Stomach (tissue), 9 donors: ENCODE measurements around the gene REPS2. TPM values are rescaled to one million over a fixed set of nuclear protein-coding genes. Genes with fewer than 3 reads are reported as not detected.
A peak's percentile ranks its signal among the peaks of the same experiment; 100 is the strongest.

ENCODE experiments used
- DNase-seq, 2 donors: peaks; one replicate each; pipeline versions ENCODE4 v3.0.0 to v3.0.0-alpha.2; 2013 to 2019
- H3K27ac ChIP-seq, 5 donors: fragments of 200-600 bp in 4 of 5; sonication (generic) in 4 of 5; one replicate each; pipeline ENCODE4 v1.5.1; 2013 to 2019; ENCODE audit warnings: mild to moderate bottlenecking in 1 of 5, moderate library complexity in 1 of 5
- H3K27me3 ChIP-seq, 3 donors: fragments of 200-600 bp; sonication (generic); one replicate each; pipeline ENCODE4 v1.5.1; 2017 to 2019; ENCODE audit warnings: mixed run types in 1 of 3
- H3K36me3 ChIP-seq, 4 donors: fragments of 200-600 bp; sonication (generic); 1 replicate in 3 of 4; 2 replicates in 1 of 4; pipeline ENCODE4 v1.5.1; 2016 to 2019
- H3K4me1 ChIP-seq, 4 donors: fragments of 200-600 bp; sonication (generic); one replicate each; pipeline ENCODE4 v1.5.1; 2016 to 2019
- H3K4me3 ChIP-seq, 4 donors: fragments of 200-600 bp; sonication (generic) in 3 of 4; one replicate each; pipeline ENCODE4 v1.5.1; 2016 to 2019; ENCODE audit warnings: mild to moderate bottlenecking in 1 of 4
- H3K9me3 ChIP-seq, 4 donors: fragments of 200-600 bp; sonication (generic); one replicate each; pipeline ENCODE4 v1.5.1; 2016 to 2019
- EP300 ChIP-seq: sonication (generic); formaldehyde crosslinking; IDR thresholded peaks from one replicate; pipeline ENCODE4 v1.6.1; 2017; ENCODE audit warnings: antibody characterized with exemption
- POLR2A ChIP-seq, 4 donors: fragments of 450-650 bp; IDR thresholded peaks; one replicate each; pipeline ENCODE4 v1.6.1; 2016; ENCODE audit warnings: antibody characterized with exemption in 4 of 4, control low read depth in 2 of 4, mild to moderate bottlenecking in 1 of 4, moderate library complexity in 1 of 4
- POLR2AphosphoS5 ChIP-seq, 3 donors: sonication (generic); formaldehyde crosslinking; IDR thresholded peaks; one replicate each; pipeline ENCODE4 v1.6.1; 2016; ENCODE audit warnings: antibody characterized with exemption in 3 of 3
- WGBS, 5 donors: extraction: QIAGEN DNeasy Blood & Tissue Kit in 3 of 5; methylation state at CpG; one replicate each; pipeline versions ENCODE4 v1.1.5 to v1.1.7; 2013 to 2018; 5-methylcytosine and 5-hydroxymethylcytosine counted together
- intact Hi-C: fragments of 100-400 bp; cut with DNase I; formaldehyde crosslinking; loops from one replicate; pipeline ENCODE4 v1.15.1; 2023; ENCODE audit warnings: low total_unique reads
- polyA plus RNA-seq, 3 donors: library from polyadenylated mRNA; stranded (reverse); fragments of 200-250 nt; gene quantifications; one replicate each; pipeline ENCODE4 v1.2.3, GENCODE V29; 2013
- total RNA-seq, 5 donors: library from RNA; depleted of rRNA; stranded (reverse); fragments of >200 nt; gene quantifications; one replicate each; pipeline versions ENCODE4 v1.1.0 to v1.2.3, GENCODE V29; 2014 to 2016
- TF ChIP-seq, protein P1 (sequence below), 7 experiments: fragments of 450-650 bp in 4 of 7; fragments of 200-600 bp in 3 of 7; sonication (generic) in 3 of 7; IDR thresholded peaks; one replicate each; pipeline ENCODE4 v1.5.1; 2016 to 2019; ENCODE audit warnings: antibody characterized with exemption in 7 of 7, control low read depth in 2 of 7, mild to moderate bottlenecking in 1 of 7
- donor health status: healthy with polysubstance abuse.
- donor health status: Bipolar disorder and iron deficiency.
- donor health status: healthy.

REPS2 gene
- total and polyA plus RNA-seq, 8 donors = 6.1 to 281 (median 10.6) TPM

DNA sequence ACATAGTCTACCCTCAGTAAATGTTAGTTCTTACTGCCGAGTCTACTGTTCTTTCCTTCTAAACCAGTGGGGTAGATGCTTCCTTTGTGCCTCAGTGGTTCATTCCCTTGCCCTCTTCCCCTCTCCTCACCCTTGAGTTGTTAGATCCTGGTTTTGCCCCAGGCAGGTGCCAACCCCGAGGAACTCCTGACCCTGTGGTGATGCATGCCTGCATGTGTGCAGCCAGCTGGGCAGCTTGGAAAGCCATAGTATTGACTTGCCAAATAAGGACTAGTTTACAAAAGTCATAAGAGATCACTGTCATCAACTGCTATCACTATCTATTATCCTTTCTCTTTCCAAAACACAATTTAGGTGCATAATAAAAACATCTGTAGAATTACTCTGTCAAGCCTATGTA is 50.9 kb downstream of the REPS2 start:
- Histone ChIP-seq H3K27me3 (no peaks in the 10 kb centered on the region), H3K4me3 (no peak overlapping the region), H3K9me3 (no peaks in the 10 kb centered on the region), H3K4me1 (peaks cover 0 to 10% (median 0%) of the 10 kb centered on the region in 4 donors), H3K36me3 (no peaks in the 10 kb centered on the region), H3K27ac (peak overlapping the region in 1 of 5 donors; percentile 38)
- intact Hi-C loops = no loop called here
- 28 to 55% (median 31%) methylated on average over 2 of the region's 2 CpGs for WGBS, 5 donors
- DNase-seq = no peak
- TF ChIP-seq, protein P1, sequence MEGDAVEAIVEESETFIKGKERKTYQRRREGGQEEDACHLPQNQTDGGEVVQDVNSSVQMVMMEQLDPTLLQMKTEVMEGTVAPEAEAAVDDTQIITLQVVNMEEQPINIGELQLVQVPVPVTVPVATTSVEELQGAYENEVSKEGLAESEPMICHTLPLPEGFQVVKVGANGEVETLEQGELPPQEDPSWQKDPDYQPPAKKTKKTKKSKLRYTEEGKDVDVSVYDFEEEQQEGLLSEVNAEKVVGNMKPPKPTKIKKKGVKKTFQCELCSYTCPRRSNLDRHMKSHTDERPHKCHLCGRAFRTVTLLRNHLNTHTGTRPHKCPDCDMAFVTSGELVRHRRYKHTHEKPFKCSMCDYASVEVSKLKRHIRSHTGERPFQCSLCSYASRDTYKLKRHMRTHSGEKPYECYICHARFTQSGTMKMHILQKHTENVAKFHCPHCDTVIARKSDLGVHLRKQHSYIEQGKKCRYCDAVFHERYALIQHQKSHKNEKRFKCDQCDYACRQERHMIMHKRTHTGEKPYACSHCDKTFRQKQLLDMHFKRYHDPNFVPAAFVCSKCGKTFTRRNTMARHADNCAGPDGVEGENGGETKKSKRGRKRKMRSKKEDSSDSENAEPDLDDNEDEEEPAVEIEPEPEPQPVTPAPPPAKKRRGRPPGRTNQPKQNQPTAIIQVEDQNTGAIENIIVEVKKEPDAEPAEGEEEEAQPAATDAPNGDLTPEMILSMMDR (IDR thresholded peaks at IDR 0.05) = no peak
- TF ChIP-seq POLR2AphosphoS5 (IDR thresholded peaks at IDR 0.05) = no peak
- TF ChIP-seq POLR2A (IDR thresholded peaks at IDR 0.05) = no peak
- no peak for TF ChIP-seq EP300

DNA sequence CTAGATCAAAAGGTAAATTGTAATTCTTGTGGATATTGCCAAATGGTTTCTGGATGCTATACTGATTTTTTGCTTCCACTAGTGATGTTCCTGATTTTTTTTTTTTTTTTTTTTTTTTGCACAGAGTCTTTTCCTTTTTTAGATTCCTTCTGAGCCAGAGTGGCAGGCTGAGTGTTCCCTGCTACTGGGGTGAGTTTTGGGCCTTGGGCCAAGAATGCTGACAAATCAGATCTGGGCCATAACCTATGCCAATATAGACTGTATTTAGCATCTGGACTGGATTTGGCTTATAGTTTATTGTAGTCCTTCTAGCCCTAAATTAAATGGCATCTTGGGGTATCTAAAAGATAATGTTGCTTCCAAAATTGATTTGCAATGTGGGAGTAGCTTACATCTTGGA is 52.8 kb downstream of the REPS2 start:
- DNase-seq = no peak
- Histone ChIP-seq H3K9me3 (no peaks in the 10 kb centered on the region), H3K4me3 (no peak overlapping the region), H3K36me3 (no peaks in the 10 kb centered on the region), H3K4me1 (peaks cover 0 to 10% (median 3%) of the 10 kb centered on the region in 4 donors), H3K27ac (no peak overlapping the region), H3K27me3 (no peaks in the 10 kb centered on the region)
- intact Hi-C loops = no loop called here
- TF ChIP-seq POLR2A (IDR thresholded peaks at IDR 0.05) (no peak), POLR2AphosphoS5 (IDR thresholded peaks at IDR 0.05) (no peak), EP300 (no peak)
- TF ChIP-seq, protein P1 (IDR thresholded peaks at IDR 0.05) = no peak

DNA sequence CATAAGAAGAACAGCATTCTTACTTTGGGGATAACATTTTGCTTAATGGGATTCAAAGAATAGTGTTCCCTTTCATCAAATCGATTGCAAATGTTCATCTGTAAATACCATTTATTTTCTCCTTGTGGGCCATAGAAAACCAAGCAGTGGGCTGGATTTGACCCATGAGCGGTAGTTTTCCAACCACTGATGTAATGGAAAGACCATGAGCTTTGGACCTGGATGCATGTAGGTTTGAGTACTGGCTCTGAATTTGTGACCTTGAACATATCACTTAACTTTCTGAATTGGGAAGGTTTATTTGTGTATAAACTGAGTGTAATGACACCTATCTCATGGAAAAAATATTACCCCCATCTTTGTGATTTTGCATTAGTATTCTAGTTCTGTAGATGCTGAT is 54.3 kb downstream of the REPS2 start:
- no peak overlapping the region for H3K4me3 ChIP-seq
- intact Hi-C loops = no loop called here
- H3K36me3 ChIP-seq = no peaks in the 10 kb centered on the region
- no peak overlapping the region for H3K27ac ChIP-seq
- DNase-seq = no peak
- H3K9me3 ChIP-seq = no peaks in the 10 kb centered on the region
- peaks cover 0 to 5% (median 0%) of the 10 kb centered on the region in 3 donors for H3K27me3 ChIP-seq
- TF ChIP-seq POLR2AphosphoS5 (IDR thresholded peaks at IDR 0.05) = no peak
- TF ChIP-seq EP300 = no peak
- TF ChIP-seq, protein P1 (IDR thresholded peaks at IDR 0.05) = no peak
- TF ChIP-seq POLR2A (IDR thresholded peaks at IDR 0.05) = no peak
- 72 to 100% (median 91%) methylated on average over 2 of the region's 2 CpGs for WGBS, 5 donors
- peaks cover 0 to 10% (median 3%) of the 10 kb centered on the region in 4 donors for H3K4me1 ChIP-seq

DNA sequence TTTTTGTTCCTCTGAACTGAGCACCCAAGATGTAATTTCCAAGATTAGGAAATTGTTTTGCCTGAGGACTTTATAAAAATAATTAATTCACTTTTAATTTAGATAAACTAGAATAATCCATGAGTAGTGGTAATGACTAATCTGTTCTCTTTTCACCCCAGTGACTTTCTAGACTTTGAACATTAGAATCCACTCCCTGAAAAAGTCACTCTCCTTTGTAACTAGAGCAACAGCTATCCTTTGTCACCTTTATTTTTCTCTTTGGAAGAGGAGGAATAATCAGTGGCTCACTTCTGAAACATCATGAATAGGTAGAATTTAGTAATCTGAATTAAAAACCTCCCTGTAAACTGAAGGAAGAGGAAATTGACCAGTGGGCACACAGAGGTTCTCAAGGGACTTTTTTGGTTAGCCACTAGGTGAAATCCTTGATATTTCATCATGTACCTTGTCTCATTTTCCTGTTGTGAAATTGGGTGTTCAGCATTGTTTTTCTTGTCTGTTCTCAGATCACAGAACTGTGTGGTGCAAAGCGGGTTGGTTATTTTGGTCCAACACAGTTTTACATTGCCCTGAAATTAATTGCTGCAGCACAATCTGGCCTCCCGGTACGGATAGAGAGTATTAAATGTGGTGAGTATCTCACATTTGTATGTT is 59.4 kb downstream of the REPS2 start:
- Histone ChIP-seq H3K4me1 (peaks cover 0 to 19% (median 7%) of the 10 kb centered on the region in 4 donors), H3K27me3 (peaks cover 0 to 5% (median 0%) of the 10 kb centered on the region in 3 donors), H3K27ac (peak overlapping the region in 1 of 5 donors; percentile 26), H3K4me3 (peak overlapping the region in 1 of 4 donors; percentile 3), H3K9me3 (no peaks in the 10 kb centered on the region), H3K36me3 (no peaks in the 10 kb centered on the region)
- no peak for DNase-seq
- no peak for TF ChIP-seq POLR2AphosphoS5 (IDR thresholded peaks at IDR 0.05)
- TF ChIP-seq, protein P1 (IDR thresholded peaks at IDR 0.05) = no peak
- no peak for TF ChIP-seq EP300
- TF ChIP-seq POLR2A (IDR thresholded peaks at IDR 0.05) = no peak
- intact Hi-C loops = no loop called here
- 87 to 95% (median 89%) methylated on average over 3 of the region's 3 CpGs for WGBS, 5 donors
